Esophagus muscularis mucosa (tissue), 4 donors: Measurements from ENCODE around the gene PKP4. TPM values are rescaled to one million over a fixed set of nuclear protein-coding genes. Genes with fewer than 3 reads are reported as not detected.
A peak's percentile ranks its signal among the peaks of the same experiment; 100 is the strongest.

Experiments
- DNase-seq: peaks from one replicate; pipeline ENCODE4 v3.0.0-alpha.2; 2017; ENCODE audit errors: extremely low spot score
- H3K27ac ChIP-seq, 4 donors: fragments of 200-600 bp; sonication (generic); replicated peaks in 1 of 4; 1 replicate in 3 of 4; 2 replicates in 1 of 4; pipeline ENCODE4 v1.5.1; 2016 to 2019; ENCODE audit warnings: mild to moderate bottlenecking in 1 of 4
- H3K27me3 ChIP-seq, 4 donors: fragments of 200-600 bp; sonication (generic); one replicate each; pipeline versions ENCODE4 v1.5.1 to v1.6.0; 2016 to 2019
- H3K36me3 ChIP-seq, 4 donors: fragments of 200-600 bp; sonication (generic); one replicate each; pipeline ENCODE4 v1.5.1; 2016 to 2019
- H3K4me1 ChIP-seq, 4 donors: fragments of 200-600 bp; sonication (generic); one replicate each; pipeline ENCODE4 v1.5.1; 2016 to 2019
- H3K4me3 ChIP-seq, 4 donors: fragments of 200-600 bp; sonication (generic); 1 replicate in 2 of 4; 2 replicates in 2 of 4; pipeline ENCODE4 v1.5.1; 2016 to 2019; ENCODE audit warnings: mild to moderate bottlenecking in 4 of 4, moderate library complexity in 1 of 4
- H3K9me3 ChIP-seq, 4 donors: fragments of 200-600 bp; sonication (generic); 1 replicate in 3 of 4; 2 replicates in 1 of 4; pipeline ENCODE4 v1.5.1; 2016 to 2019
- CTCF ChIP-seq, 3 experiments: fragments of 200-600 bp in 2 of 3; fragments of 450-650 bp in 1 of 3; sonication (generic) in 2 of 3; IDR thresholded peaks; one replicate each; pipeline ENCODE4 v1.5.1; 2017 to 2019; ENCODE audit warnings: antibody characterized with exemption in 3 of 3, mild to moderate bottlenecking in 2 of 3, moderate library complexity in 1 of 3
- EP300 ChIP-seq: sonication (generic); formaldehyde crosslinking; IDR thresholded peaks from one replicate; pipeline ENCODE4 v1.6.1; 2017; ENCODE audit warnings: antibody characterized with exemption
- POLR2A ChIP-seq: fragments of 450-650 bp; IDR thresholded peaks from one replicate; pipeline ENCODE4 v1.6.1; 2017; ENCODE audit warnings: antibody characterized with exemption, moderate library complexity, mild to moderate bottlenecking, low read depth
- POLR2AphosphoS5 ChIP-seq, 2 donors: sonication (generic); formaldehyde crosslinking; IDR thresholded peaks; one replicate each; pipeline ENCODE4 v1.6.1; 2017; ENCODE audit warnings: antibody characterized with exemption in 2 of 2
- WGBS: methylation state at CpG from one replicate; pipeline ENCODE4 v1.1.5; 2018; 5-methylcytosine and 5-hydroxymethylcytosine counted together
- intact Hi-C: fragments of 100-400 bp; cut with DNase I; formaldehyde crosslinking; loops from one replicate; pipeline ENCODE4 v1.15.1; 2023
- total RNA-seq, 4 donors: library from RNA; depleted of rRNA; stranded (reverse); fragments of >200 nt; gene quantifications; one replicate each; pipeline versions ENCODE4 v1.1.0 to v1.2.1, GENCODE V29; 2016

Gene PKP4
- total RNA-seq, 4 donors from 2014 or later, result 79.7 to 131 (median 93.0) TPM

GRCh38 chr2:158443606-158444005 is 13.1 kb upstream of the PKP4 start:
- no peak for TF ChIP-seq POLR2AphosphoS5 (IDR thresholded peaks at IDR 0.05)
- no peak for TF ChIP-seq POLR2A
- no peak for TF ChIP-seq EP300
- TF ChIP-seq CTCF (IDR thresholded peaks at IDR 0.05), result no peak
- intact Hi-C loops, result no loop called here
- Histone ChIP-seq H3K36me3 (no peaks in the 10 kb centered on the region), H3K27ac (no peak overlapping the region), H3K27me3 (no peaks in the 10 kb centered on the region), H3K4me1 (no peaks in the 10 kb centered on the region), H3K4me3 (no peak overlapping the region), H3K9me3 (no peaks in the 10 kb centered on the region)
- no peak for DNase-seq
- 97% methylated on average over 1 of the region's 1 CpG for WGBS

GRCh38 chr2:158457092-158457825 is 507 bp downstream of the PKP4 start:
- 0% methylated on average over 37 of the region's 84 CpGs for WGBS
- DNase-seq, result no peak
- TF ChIP-seq POLR2AphosphoS5 (IDR thresholded peaks at IDR 0.05), result peak in 1 of 2 donors; percentile 31
- TF ChIP-seq CTCF (IDR thresholded peaks at IDR 0.05), result no peak
- no peak for TF ChIP-seq EP300
- TF ChIP-seq POLR2A, result no peak
- Histone ChIP-seq H3K27me3 (no peaks in the 10 kb centered on the region), H3K4me3 (peak overlapping the region; percentile 92 to 99 (median 96)), H3K36me3 (no peaks in the 10 kb centered on the region), H3K9me3 (no peaks in the 10 kb centered on the region), H3K4me1 (peaks cover 35 to 49% (median 44%) of the 10 kb centered on the region in 4 donors), H3K27ac (peak overlapping the region; percentile 94 to 98 (median 96))
- intact Hi-C loops, result loop anchor here (5.0 to 10.0 kb wide), 3 partner anchors 148 to 295 kb away; no protein-coding TSS in a partner anchor

- intact Hi-C loops, result loop anchor here (5.0 to 10.0 kb wide), 3 partner anchors 147 to 294 kb away; no protein-coding TSS in a partner anchor
Observed at GRCh38 chr2:158457826-158458616, 1.3 kb downstream of the PKP4 start.

GRCh38 chr2:158458617-158458920 is 1.8 kb downstream of the PKP4 start:
- peak overlapping the region; percentile 94 to 98 (median 96) for H3K27ac ChIP-seq
- intact Hi-C loops, result loop anchor here (5.0 to 10.0 kb wide), 3 partner anchors 146 to 294 kb away; no protein-coding TSS in a partner anchor

More at GRCh38 chr2:158457826-158458616, 1.3 kb downstream of the PKP4 start:
- peak overlapping the region; percentile 92 to 99 (median 96) for H3K4me3 ChIP-seq
- no peak for DNase-seq
- H3K4me1 ChIP-seq, result peaks cover 35 to 57% (median 50%) of the 10 kb centered on the region in 4 donors
- peak overlapping the region; percentile 94 to 98 (median 96) for H3K27ac ChIP-seq
- TF ChIP-seq POLR2A, result peak; percentile 26
- TF ChIP-seq EP300, result no peak
- TF ChIP-seq POLR2AphosphoS5 (IDR thresholded peaks at IDR 0.05), result peak; percentile 65 to 77
- peak in 2 of 3 experiments; percentile 37 to 57 for TF ChIP-seq CTCF (IDR thresholded peaks at IDR 0.05)
- H3K27me3 ChIP-seq, result no peaks in the 10 kb centered on the region
- H3K9me3 ChIP-seq, result no peaks in the 10 kb centered on the region
- 1% methylated on average over 25 of the region's 61 CpGs for WGBS
- no peaks in the 10 kb centered on the region for H3K36me3 ChIP-seq

More at GRCh38 chr2:158458617-158458920, 1.8 kb downstream of the PKP4 start:
- Histone ChIP-seq H3K4me1 (peaks cover 35 to 63% (median 54%) of the 10 kb centered on the region in 4 donors), H3K36me3 (no peaks in the 10 kb centered on the region), H3K27me3 (no peaks in the 10 kb centered on the region), H3K4me3 (peak overlapping the region; percentile 92 to 99 (median 96)), H3K9me3 (no peaks in the 10 kb centered on the region)
- TF ChIP-seq CTCF (IDR thresholded peaks at IDR 0.05), result no peak
- no peak for TF ChIP-seq EP300
- TF ChIP-seq POLR2AphosphoS5 (IDR thresholded peaks at IDR 0.05), result no peak
- TF ChIP-seq POLR2A, result no peak
- 14% methylated on average over 9 of the region's 9 CpGs for WGBS
- DNase-seq, result no peak
